HG03378 (cell line): ENCODE results near the gene MAP7D1.

ENCODE experiments used
- ATAC-seq: cut with Tn5 transposase; IDR thresholded peaks from one replicate; pipeline ENCODE4 v1.9.1; 2021; ENCODE audit warnings: mild to moderate bottlenecking, moderate library complexity; ENCODE audit not compliant: unreplicated experiment

The MAP7D1 gene

DNA sequence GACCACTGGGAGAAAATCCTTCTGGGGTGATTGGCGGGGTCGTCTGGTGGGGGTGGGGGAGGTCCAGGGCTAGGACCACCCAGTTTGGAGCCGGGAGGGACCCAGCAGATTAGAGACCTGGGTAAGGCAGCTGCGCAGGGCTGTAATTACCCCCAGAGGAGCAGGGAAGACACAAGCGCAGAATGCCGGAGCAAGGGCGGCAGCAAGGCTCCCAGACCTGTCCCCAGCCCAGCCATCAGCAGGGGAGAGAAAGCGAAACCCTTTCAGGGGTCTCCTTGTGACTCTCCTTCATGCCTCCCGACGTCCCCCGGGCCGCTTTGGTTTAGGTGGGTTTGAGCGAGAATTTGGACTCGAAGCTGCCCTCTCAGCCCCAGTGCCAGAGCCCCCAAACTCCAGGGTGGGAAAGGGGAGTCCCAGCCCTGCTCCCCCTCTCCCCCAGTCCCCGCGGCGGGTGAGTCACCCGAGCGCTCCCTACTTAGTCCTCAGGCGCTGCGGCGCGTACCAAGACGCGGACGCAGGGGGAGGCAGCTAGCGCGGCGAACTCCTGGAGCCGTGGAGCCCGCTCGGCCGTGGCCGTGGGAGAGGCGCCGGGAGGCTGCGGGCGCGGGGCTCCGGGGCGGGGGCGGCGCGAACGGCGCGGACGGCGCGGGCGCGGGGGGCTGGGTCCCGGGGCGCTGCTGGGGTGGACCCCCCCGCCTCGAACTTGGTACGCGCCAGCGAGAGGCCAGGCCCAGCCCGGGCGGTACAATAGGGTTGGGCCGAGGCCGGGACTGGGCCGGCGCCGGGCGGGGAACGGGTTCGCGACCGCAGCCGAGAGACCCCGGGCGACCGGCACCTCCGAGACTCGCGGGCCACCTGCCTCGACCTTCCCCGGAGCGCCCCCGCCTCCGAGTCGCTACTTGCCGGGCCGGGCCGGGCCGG, at the start of gene MAP7D1:
TSS of gene MAP7D1 (plus strand) at position 753 of the 921 bp plus-strand sequence. CDS start 258 bp downstream, outside the sequence.
- peak; percentile 35 for ATAC-seq

DNA sequence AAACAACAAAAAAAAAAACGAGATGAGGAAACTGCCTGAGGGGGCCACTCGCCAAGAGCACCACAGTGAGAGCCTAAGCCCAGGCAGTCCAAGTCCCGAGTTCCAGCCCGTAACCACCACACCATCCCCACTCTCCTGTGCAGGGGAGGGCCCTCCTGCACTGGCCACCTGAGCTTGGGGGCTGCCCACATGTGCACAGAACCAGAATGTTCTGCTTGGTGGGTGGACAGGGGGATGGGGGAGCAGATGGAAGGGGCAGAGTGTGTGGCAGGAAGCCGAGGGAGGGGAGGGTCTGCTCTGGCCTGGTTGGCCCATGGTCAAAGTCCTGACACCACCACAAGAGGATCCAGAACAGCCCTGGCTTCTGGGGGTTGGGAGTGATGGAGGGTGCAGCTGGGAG, 49.7 kb upstream of the MAP7D1 start:
- no peak for ATAC-seq

DNA sequence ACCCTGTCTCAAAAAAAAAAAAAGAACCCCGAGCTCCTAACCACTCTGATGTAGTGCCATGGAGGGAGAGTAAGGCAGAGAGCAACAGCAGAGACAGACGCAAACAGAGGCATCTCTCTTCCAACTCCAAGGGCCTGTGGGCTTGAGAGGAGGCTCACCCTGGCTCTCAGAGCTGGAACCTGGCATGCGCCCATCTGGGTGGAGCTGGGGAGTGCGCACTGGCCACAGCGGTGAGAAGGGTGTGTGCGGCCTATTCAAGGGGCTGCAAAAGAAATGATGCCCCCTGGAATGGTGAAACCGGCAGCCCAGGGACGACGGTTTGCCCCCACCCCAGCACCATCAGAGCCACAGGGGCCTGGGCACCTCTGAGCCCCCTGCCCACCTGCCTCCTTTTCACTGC, 48.6 kb upstream of the MAP7D1 start:
- ATAC-seq = no peak

DNA sequence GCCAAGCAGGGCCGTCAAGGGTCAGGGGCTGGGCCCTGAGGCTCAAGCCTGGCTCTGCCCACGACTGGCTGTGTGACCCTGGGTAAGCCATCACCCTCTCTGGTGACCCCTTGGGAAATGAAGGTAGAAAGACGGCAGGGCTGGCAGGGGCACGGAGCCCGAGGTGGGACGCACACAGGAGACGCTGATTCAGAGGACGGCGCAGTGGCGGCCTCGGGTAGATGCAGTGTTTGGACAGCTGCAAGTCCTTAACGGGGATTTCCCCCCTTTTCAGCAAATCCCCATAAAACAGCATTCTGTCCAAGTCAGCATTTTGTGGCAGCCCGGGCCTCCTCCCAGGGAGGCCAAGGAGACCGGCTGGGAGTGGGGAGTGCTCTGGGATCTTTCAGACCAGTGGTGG, 47.6 kb upstream of the MAP7D1 start:
- ATAC-seq = no peak

DNA sequence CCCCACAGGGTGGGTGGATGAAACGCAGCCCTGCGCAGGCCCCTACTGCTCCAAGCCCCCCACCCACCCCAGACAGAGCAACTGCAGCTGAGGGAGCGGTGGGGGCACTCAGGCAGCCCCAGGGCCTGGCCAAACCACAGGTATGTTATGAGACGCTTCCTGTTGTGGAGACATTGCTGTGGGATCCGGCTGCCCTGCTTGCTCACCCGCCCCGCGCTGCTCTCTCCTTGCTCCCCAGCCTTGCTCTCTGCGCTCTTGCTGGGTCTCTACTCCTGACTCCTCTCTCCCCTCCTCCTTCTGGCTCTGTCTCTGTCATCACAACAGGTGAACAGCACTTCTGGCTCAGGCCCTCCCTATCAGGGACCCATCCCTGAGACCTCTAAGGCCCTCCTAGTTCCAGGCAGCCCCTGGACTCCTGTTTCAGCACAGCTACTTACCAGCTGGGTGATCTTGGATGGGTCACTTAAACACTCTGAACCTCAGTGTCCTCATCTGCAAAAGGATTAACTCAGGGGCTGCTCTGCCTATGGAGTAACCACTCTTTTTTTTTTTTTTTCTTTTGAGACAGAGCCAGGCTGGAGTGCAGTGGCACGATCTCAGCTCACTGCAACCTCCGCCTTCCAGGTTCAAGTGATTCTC, 46.8 kb upstream of the MAP7D1 start:
- no peak for ATAC-seq

DNA sequence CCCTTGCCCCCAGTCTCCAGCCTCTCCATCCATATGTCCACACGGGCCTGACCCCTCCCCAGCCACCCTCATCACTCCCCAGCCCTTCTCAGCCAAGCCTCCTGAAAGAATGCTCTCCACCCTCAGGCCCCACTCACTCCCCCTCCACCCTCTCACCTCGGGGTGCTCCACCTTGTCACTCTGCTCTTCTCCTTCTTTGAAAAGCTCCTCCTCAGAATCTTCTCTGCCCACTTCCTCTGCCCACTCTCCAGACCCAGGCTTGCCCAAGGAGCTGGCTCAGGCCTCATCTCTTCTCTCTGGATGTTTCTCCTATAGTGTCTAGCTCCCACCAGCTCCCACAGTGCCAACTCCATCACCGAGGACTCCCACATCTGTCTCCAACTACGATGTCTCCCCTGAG, 44.8 kb upstream of the MAP7D1 start:
- no peak for ATAC-seq

DNA sequence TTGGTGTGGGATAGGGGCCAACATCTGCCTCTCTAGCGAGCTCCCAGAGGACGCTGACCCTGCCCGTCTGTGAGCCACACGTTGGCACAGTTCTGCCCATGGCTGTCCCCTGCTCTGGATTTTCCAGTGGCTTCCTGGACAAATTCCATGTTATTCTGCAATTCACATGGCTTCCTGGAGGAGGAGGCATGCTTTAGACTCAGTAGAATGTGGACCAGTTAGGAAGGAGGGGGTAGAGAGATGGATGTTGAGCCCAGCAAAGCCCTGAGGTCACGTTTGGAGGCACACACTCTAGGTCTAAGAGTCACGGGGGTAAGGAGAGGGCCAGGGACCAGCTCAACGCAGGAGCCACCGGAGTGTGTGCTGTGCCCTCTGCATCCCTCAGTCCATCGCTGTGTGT, 43.1 kb upstream of the MAP7D1 start:
- ATAC-seq = no peak

DNA sequence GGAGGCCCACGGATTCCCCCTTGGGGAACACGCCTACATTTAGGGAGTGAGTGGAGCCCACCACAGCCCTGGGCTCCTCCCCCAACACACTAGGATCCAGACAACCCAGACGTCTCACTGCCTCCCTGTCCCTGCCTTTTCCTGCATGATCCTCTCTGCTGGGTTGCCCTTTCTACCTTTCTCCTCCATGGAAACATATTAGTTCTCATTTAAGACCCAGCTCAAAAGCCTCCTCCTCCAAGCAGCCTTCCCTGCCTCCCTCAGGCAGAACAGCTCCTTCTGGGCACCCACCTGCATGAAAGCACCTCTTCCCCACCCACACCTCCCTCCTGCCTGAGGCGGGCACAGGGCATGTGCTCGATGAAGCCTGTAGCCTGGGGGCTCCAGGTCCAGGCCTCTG, 41.6 kb upstream of the MAP7D1 start:
- ATAC-seq = no peak

DNA sequence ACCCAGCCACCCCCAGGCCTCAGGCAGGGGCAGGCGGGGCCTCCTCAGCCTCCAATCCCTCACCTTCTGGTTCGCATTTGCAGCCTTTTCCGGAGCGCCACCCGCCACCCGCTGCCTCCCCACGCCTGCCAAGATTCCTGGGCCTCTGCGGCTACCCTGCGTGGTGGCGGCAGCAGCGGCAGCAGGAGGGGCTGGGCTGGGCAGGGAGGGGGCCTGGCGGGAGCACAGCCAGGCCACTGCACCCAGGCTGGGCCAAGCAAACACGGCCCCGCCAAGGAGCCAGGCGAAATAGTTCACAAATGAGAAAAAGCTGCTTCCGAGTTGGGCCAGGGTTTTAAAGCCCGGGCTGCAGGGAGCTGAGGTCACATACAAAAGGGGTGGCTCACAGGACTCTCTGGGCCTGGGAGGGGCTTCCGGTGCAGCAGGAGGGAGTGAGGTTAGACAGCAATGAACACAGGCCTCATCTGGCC, 40.7 kb upstream of the MAP7D1 start:
- ATAC-seq = no peak

DNA sequence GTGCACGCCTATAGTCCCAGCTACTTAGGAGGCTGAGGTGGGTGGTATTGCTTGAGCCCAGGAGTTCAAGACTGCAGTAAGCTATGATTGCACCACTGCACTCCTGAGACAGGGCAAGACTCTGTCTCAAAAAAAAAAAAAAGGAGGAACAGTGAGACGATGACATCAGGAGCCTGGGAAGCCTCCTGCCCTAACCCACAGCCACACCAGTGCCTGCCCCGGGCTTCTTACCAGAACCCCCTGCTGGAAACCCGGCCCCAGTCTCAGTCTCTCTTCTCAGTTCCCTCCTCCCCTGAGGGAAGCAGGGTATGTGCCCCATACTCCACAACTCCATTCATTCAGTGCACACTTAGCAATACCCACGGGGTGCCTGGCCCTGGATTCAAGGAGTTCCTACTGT, 40.0 kb upstream of the MAP7D1 start:
- no peak for ATAC-seq

DNA sequence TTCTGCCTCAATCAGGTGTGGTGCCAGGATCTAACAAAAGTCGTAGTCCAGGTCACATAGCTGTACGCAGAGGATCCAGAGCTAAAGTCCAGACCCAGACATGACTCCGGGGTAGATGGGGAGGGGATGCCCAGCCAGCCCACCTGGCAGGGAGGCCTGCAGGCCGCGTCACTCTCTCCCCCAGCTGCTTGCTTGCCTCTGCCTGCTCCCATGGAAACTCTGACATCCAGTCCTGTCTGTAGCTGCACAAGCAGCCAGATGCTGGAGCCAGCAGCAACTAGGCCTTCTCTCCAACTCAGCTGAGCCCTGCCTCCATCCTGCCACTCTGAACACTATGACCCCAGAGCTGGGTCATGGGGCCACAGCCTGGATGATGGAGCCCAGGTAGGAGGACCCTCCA, 39.1 kb upstream of the MAP7D1 start:
- ATAC-seq = no peak

DNA sequence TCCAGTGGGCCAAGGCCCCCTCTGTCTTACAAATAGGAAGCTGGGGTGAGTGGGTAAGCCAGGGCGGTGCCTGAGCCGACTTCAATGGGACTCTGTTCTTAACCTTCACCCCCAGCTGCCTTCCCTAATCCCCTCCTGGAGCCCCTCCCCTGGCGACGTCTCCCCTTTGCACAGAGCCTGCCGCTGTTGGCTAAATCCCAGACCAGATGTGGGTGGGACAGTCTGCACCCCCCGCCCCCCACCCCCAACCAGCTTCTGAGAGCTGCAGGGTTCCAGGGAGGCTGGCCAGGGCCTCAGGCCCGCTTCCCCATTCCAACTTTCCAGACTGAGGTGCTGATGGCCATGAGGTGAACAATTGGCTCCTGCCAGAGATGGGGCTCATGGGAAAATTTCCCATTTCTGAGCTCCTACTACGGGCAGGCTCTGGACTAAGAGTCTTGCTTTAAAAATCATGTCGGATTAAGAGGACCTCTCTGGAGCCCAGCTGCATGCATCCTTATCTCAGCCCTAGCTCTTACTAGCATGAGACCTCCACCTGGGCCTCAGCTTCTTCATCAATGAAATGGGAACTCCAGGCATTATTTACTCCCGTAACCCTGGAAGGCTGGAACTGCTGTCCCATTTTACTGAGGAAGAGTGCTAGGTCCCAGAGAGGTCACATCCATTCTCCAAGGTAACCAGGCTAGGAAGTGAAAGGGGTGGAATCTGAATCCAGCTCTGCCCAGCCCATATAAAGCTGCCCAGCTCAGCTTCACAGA, 37.3 kb upstream of the MAP7D1 start:
- no peak for ATAC-seq

DNA sequence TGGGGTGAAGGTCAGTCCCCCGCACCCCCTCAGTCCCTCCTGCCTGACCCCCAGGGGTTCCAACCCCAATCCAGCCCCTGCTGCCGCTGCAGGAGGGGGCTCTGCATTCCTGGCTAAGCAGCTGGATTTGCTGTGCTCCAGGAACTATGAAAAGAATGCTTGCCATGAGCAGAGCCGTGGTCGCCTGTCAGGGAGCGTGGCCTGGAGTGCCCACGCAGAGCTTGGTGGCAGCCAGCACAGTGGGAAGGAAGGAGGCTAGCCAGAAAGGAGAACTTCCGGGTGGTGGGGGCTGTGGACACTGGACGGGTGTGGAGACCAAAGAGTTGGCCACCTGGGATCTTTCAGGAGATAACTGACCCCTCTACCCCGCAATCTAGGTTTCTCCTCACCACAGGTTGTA, 36.5 kb upstream of the MAP7D1 start:
- no peak for ATAC-seq

DNA sequence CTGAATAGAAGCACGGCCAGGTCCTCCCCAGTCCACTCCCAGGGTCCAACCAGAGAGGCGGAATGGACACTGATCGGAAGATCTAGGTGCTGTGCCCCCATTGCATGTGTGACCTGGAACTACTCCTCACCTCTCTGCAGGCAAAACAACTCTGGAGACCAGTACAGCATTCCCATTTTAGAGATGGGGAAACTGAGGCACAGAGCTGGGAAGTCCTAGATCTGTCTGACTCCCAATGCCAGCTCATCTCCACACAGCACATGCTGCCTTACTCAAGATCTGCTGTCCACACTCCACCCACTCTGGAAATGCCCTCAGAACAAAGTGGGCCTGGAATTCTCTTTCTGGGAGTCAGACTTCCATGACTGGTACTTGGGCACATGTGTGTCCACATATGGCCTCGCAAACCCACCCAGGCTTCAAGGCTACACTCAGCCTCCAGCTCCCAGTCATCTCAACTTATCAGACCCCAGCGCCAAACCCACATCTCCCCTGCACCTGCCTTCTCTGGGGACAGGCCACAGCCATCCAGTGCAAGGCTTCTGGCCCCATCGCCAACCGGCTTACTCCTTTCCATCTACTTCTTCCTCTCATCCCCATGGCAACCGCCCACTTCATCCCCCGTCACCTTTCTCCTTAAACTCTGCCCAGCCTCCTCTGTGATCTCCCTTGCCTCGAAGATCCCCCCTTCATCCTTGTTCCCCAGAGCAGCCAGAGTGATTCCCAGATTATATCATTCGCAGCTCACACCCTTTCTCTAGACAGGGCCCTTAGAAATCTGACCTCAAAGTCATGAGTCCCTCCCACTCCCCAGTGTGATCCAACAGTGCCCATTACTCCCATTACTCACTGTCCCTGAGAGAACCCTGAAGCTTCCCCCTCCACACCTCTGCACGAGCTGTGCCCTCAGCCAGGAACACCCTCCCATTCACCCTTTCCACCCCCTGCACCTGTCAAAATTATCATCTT, 33.6 kb upstream of the MAP7D1 start:
- no peak for ATAC-seq

DNA sequence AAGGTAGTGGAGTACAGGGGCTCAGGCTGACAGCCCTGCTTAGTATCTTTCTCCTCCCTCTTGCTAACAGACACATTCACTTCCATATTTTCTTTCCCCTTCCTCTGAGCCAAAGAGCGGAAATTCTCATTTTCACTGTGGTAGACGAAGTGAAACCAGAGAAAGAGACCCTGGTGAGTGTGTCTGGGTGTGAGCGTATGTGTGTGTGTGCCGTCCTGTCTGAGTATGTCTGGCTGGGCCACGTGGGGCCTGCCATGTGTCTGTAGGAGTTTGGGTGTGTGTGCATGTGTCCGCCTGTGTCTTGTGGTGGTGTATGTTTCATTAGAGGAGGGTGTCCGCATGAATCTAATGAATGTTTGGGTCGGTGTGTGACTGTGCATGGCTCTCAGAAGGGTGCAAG, 32.6 kb upstream of the MAP7D1 start:
- ATAC-seq = no peak

DNA sequence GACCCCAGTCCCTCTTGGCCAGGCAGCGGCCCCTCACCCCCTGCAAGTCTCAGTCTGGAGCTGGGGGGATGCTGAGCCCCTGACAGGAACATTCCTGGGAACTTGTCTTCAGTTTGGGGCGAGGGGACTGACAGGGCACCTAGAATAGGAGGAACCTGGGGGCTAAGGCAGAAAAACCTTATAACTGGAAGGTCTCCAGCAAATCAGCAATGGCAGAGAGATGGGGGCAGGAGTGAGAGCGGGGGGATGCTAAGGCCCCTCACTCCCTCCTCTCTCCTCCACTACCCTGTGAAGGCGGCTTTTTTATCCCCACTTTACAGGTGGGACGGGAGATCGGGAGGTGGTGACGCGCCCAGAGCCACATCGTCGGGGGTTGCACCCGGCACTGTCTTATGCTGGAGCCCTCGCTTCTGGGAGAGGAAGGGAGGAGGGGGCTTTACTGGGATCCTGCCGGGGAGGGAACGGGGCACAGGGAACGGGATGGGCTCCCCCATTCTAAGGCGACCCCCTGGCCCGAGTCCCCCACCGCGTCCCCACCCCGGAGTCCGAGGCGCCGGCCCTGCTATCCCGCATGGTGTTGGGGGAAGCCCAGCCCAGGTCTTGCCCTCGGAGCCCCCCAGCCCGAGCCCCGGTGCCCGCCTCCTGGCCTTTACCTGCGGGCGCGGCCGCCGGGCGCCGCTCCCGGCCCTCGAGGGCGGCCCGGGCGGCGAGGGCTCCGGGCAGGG, 31.4 kb upstream of the MAP7D1 start:
- ATAC-seq = no peak

DNA sequence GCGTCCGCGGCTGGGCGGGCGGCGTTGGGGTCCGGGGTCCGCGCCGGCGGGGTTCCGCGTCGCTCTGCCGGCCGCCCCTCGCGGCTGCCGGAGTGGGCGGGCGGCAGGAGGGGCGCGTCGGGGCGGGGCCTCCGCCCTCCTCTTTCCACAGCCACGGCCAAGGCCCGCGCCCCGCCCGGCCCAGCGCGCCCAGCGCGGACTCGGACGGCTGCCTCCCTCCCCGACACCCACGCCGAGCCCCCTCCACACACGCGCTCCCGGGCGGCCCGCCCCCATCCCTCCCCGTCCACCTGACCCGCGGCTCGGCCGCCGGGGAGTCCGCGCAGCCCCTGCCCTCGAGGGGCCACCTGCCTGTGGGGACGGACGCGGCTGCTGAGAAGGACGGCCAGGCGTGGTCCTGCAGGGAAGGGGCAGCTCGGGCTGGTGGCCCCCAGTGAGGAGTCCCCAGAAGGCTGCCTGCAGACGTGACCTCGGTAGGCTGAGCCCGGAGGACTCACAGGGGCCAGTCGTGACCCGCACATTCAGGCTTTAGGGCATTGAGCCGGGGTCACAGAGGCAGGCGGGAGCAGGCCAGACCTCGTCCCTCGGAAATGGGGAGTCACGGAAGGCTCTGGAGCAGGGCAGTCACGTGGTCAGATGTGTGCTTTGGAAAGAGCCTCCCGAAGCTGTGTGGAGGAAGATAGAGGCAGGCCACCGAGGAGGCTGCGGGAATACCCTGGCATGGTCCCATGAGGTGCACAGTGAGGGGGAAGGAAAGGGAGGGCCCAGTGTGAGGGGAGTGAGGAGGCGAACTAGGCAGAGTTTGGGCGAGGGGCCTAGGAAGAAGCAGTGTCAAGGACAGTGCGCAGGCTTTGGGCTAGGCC, 30.6 kb upstream of the MAP7D1 start, which contains the start of gene COL8A2:
TSS of gene COL8A2 (minus strand) at position 94 of the 863 bp plus-strand sequence. CDS start 24,980 bp downstream, outside the sequence.
- ATAC-seq = no peak

DNA sequence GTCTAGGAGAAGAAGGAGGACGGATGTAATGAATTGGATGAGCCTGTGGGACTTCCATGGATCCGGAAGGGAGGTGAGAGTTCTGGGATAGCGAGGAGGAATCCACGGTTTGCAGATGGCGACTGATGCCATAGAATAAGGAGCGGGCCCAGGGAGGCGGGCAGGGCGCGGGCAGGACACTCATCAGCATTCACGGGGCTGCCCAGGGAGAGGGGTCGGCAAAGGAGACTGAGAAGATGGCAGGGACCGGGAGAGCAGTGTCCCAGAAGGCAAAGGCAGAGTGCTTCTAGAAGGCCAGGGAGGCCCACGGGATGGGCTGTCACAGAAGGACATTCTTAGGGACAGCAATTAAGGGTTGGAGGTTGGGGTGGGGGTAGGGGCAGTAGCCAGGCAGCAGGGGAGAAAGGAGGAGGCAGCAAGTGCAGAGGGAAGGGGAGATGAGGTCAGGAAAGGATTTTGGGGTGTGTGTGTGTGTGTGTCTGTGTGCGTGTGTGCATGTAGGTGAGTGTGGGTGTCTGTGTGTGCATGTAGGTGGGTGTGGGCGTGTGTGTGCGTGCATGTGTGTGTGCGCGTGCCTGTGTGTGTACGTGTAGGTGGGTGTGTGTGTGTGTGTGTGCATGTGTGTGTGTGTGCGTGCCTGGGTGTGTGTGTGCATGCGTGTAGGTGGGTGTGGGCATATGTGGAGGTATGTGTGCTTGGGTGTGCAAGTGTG, 29.8 kb upstream of the MAP7D1 start:
- ATAC-seq = no peak
